HUES48 (cell line): ENCODE measurements around the gene PLD5.

Experiments
- H3K27ac ChIP-seq: one replicate; pipeline ENCODE4 v1.7.0; 2013; ENCODE audit warnings: low read depth, low read length, inconsistent platforms
- H3K27me3 ChIP-seq: 2 replicates; pipeline ENCODE4 v1.6.1; 2013; ENCODE audit warnings: mild to moderate bottlenecking, low read length; ENCODE audit not compliant: control insufficient read depth, insufficient read depth
- H3K36me3 ChIP-seq: 2 replicates; pipeline ENCODE4 v1.6.1; 2013; ENCODE audit warnings: low read length; ENCODE audit not compliant: control insufficient read depth, insufficient read depth
- H3K4me1 ChIP-seq: 2 replicates; pipeline ENCODE4 v1.6.1; 2013; ENCODE audit warnings: mild to moderate bottlenecking, low read length; ENCODE audit not compliant: control insufficient read depth, insufficient read depth
- H3K4me3 ChIP-seq: 2 replicates; pipeline ENCODE4 v1.5.1; 2013; ENCODE audit warnings: mild to moderate bottlenecking, low read depth, low read length
- H3K9ac ChIP-seq: 2 replicates; pipeline ENCODE4 v1.6.1; 2013; ENCODE audit warnings: mild to moderate bottlenecking, low read depth, low read length, moderate library complexity
- H3K9me3 ChIP-seq: 2 replicates; pipeline ENCODE4 v1.6.1; 2013; ENCODE audit warnings: low read length; ENCODE audit not compliant: control insufficient read depth, insufficient read depth

PLD5 gene

DNA sequence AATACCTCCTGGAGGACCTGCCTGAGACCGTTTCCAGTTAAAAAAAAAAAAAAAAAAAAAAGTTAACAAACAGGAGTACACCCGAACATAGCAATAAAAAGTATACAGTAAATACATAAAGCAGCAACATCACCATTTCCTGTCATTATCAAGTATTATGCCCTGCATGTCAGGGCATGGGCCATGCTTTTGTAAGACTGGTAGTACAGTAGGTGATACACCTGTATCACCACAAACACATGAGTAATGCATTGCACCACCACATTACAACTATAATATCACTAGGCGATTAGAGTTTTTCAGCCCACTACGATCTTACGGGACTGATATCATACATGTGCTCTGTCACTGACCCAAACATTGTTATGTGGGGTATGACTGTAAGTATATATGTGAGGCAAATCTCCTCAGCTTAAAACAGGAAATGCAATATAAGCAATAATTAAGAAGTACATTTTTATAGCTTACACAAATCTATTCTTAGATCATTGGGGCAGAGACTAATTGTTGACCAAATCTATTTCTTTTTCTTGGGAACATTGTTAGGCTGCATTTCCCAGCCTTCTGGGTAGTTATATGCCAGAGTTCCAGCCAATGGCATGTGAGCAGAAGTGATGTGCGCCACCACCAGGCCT, 98.1 kb downstream of the PLD5 start:
- no peaks in the 10 kb centered on the region for H3K4me1 ChIP-seq
- H3K27ac ChIP-seq = no peak overlapping the region
- no peak overlapping the region for H3K4me3 ChIP-seq
- H3K27me3 ChIP-seq = no peaks in the 10 kb centered on the region
- H3K9me3 ChIP-seq = no peaks in the 10 kb centered on the region
- H3K9ac ChIP-seq = no peak overlapping the region
- H3K36me3 ChIP-seq = no peaks in the 10 kb centered on the region

DNA sequence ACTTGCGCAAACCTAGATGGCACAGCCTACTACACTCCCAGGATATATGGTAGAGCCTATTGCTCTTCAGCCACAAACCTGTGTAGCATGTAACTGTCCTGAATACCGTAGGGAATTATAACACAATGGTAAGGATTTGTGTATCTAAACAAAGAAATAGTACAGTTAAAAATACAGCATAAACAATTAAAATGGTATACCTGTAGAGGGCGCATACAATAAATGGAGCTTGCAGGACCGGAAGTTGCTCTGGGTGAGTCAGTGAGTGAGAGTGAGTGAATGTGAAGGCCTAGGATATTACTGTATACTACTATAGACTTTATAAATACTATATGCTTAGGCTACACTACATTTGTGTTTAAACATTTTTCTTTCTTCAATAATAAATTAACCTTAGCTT, 99.3 kb downstream of the PLD5 start:
- H3K4me1 ChIP-seq = no peaks in the 10 kb centered on the region
- no peaks in the 10 kb centered on the region for H3K9me3 ChIP-seq
- no peaks in the 10 kb centered on the region for H3K36me3 ChIP-seq
- no peak overlapping the region for H3K27ac ChIP-seq
- no peak overlapping the region for H3K4me3 ChIP-seq
- no peaks in the 10 kb centered on the region for H3K27me3 ChIP-seq
- no peak overlapping the region for H3K9ac ChIP-seq

GRCh38 chr1:242416657-242417056, 107.8 kb downstream of the PLD5 start:
- no peak overlapping the region for H3K9ac ChIP-seq
- no peaks in the 10 kb centered on the region for H3K36me3 ChIP-seq
- H3K4me3 ChIP-seq = no peak overlapping the region
- H3K27me3 ChIP-seq = no peaks in the 10 kb centered on the region
- peaks cover 16% of the 10 kb centered on the region for H3K4me1 ChIP-seq
- H3K27ac ChIP-seq = no peak overlapping the region
- no peaks in the 10 kb centered on the region for H3K9me3 ChIP-seq

GRCh38 chr1:242412921-242413320, 111.6 kb downstream of the PLD5 start:
- Histone ChIP-seq H3K27me3 (no peaks in the 10 kb centered on the region), H3K9me3 (peaks cover 5% of the 10 kb centered on the region; the same call in 1 of the 2 replicates), H3K27ac (no peak overlapping the region), H3K36me3 (no peaks in the 10 kb centered on the region), H3K4me1 (peaks cover 16% of the 10 kb centered on the region), H3K4me3 (no peak overlapping the region), H3K9ac (no peak overlapping the region)

DNA sequence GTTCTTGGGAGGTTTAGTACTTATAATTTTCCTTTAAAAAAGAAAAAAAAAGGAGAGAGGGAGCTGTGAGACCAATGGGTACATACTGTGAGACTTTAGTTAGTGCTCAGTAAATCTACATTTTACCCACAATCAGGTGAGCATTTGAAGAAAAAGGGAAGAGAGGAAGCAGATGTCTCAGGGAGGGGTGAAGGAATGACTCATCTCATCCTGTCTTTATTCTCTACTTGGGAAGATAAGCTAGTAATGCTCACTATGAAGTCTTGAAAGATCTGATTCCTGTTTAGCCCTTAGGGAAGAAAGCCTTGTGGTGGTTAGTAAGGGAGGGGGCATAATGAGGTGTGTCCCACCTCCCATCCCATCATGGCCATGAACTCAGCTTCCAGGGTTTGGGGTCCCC, 112.6 kb downstream of the PLD5 start:
- peaks cover 16% of the 10 kb centered on the region for H3K4me1 ChIP-seq
- no peaks in the 10 kb centered on the region for H3K27me3 ChIP-seq
- H3K36me3 ChIP-seq = no peaks in the 10 kb centered on the region
- peaks cover 5% of the 10 kb centered on the region; the same call in 1 of the 2 replicates for H3K9me3 ChIP-seq
- H3K9ac ChIP-seq = no peak overlapping the region
- H3K4me3 ChIP-seq = no peak overlapping the region
- no peak overlapping the region for H3K27ac ChIP-seq

DNA sequence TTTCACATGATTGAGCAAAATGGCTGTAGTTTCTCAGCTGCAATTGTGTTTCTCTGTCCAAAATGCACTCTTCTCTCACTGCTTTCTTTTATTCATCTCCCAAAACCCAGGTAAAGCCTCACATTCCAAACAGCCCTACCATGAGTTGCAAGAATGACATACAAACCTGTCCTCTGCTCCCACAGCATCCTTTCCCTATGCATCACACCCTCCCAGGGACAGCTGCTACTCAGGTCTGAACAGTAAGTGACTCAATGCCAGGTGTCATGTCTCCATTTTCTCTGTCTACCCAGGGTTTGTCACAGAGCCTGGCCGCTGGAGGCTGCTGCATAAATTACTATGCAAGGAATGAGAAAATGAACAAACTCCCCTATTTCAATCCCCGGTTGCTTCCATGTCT, 118.5 kb downstream of the PLD5 start:
- Histone ChIP-seq H3K4me1 (no peaks in the 10 kb centered on the region), H3K4me3 (no peak overlapping the region), H3K9ac (no peak overlapping the region), H3K9me3 (peaks cover 5% of the 10 kb centered on the region; the same call in 1 of the 2 replicates), H3K27me3 (no peaks in the 10 kb centered on the region), H3K27ac (no peak overlapping the region), H3K36me3 (no peaks in the 10 kb centered on the region)

DNA sequence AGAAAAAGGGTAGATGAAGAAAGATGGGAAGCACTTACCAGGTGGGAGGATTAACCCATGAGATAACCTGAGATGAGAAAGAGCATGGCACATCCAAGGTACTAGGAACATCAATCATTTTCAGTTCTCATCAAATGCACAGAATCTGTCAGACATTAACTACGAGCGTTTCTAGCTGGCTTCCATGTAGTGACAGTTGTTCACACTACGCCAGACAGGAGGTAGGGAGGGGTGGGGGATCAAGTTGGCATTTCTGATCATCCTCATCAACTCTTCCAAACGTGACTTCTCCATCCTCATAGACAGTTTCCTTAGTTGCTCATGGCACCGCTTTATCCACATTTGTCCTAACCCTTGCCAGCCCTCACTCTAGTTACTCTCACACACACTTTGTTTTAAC, 120.2 kb downstream of the PLD5 start:
- Histone ChIP-seq H3K36me3 (no peaks in the 10 kb centered on the region), H3K9me3 (0 out of 2 replicates have a peak, but pooled peaks cover 5% of the 10 kb centered on the region), H3K9ac (no peak overlapping the region), H3K4me1 (no peaks in the 10 kb centered on the region), H3K4me3 (no peak overlapping the region), H3K27me3 (no peaks in the 10 kb centered on the region), H3K27ac (no peak overlapping the region)

DNA sequence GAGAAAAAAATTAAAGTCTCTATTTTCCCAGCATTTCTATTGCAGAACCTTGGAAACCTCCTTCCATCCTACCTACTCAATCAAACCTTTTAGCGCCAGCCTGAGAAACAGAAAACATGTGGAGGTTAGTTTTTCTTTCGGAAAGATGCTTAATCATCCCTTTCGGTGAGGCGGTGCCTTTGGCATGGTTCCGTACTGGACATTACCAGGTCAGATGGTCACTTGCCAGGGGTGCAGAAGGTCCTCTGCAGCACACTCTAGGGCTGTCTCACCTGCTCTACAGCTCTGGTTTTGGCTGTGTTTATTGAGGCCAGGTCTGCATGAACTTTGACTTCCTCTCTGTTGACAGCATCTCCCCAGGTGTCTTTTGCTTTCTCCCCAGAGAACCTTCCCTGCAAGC, 121.5 kb downstream of the PLD5 start:
- no peak overlapping the region for H3K9ac ChIP-seq
- H3K27ac ChIP-seq = no peak overlapping the region

GRCh38 chr1:242401937-242402336, 122.6 kb downstream of the PLD5 start:
- Histone ChIP-seq H3K27ac (no peak overlapping the region), H3K9ac (no peak overlapping the region), H3K4me1 (no peaks in the 10 kb centered on the region), H3K36me3 (no peaks in the 10 kb centered on the region), H3K4me3 (no peak overlapping the region), H3K27me3 (no peaks in the 10 kb centered on the region), H3K9me3 (no peaks in the 10 kb centered on the region)

More for the DNA sequence above, 121.5 kb downstream of the PLD5 start:
- Histone ChIP-seq H3K4me3 (no peak overlapping the region), H3K27me3 (no peaks in the 10 kb centered on the region), H3K9me3 (no peaks in the 10 kb centered on the region), H3K4me1 (no peaks in the 10 kb centered on the region), H3K36me3 (no peaks in the 10 kb centered on the region)

DNA sequence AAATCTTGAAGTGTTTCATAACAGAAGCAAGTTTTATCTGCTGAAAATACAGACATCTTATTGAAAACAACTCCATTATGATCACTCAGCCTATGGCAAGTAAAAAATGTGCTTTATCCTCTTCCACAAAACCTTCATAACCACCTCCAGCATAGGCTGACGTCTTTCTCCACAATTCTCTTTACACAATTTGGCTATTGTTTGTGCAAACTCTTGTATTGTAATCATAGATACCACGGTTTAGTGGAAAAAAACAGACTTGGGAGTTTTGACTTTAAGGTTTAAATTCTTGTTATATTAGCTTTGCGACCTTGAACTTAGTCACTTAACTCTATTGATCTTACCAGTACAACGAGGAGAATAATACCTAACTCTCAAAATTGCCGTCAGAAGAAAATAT, 126.1 kb downstream of the PLD5 start:
- Histone ChIP-seq H3K9ac (no peak overlapping the region), H3K27ac (no peak overlapping the region), H3K36me3 (no peaks in the 10 kb centered on the region), H3K27me3 (no peaks in the 10 kb centered on the region), H3K4me3 (no peak overlapping the region), H3K4me1 (no peaks in the 10 kb centered on the region), H3K9me3 (no peaks in the 10 kb centered on the region)

GRCh38 chr1:242391896-242392295, 132.6 kb downstream of the PLD5 start:
- Histone ChIP-seq H3K4me3 (no peak overlapping the region), H3K27me3 (no peaks in the 10 kb centered on the region), H3K36me3 (no peaks in the 10 kb centered on the region), H3K9me3 (0 out of 2 replicates have a peak, but pooled peaks cover 4% of the 10 kb centered on the region), H3K9ac (no peak overlapping the region), H3K27ac (no peak overlapping the region), H3K4me1 (no peaks in the 10 kb centered on the region)
